Measurements from ENCODE around the gene ARHGEF16.

The ARHGEF16 gene

DNA sequence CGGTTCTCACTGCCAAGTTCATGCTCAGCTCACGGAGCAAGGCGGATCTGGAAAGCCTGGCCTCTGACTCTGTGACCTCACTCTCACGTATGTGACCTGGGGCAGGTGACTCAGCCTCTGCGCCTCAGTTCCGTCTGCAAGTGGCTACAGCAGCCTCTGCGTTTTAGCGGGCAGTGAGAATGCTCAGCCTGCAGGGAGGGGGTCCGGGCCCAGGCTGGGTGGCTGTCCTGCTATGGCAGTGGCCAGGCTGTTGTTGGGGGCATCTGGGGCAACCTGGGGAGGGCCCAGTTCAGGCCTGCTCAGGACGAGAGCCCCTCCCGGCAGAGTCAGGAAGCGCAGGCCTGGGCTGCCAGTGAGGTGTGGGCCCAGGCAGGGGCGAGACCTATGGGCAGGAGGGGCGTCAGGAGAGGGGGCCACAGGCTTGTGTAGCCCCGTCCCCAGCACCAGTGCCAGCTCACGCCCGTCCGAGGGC, 27.9 kb downstream of the ARHGEF16 start:
- DNase-seq (ENCODE audit: low spot score): peak; percentile 43

DNA sequence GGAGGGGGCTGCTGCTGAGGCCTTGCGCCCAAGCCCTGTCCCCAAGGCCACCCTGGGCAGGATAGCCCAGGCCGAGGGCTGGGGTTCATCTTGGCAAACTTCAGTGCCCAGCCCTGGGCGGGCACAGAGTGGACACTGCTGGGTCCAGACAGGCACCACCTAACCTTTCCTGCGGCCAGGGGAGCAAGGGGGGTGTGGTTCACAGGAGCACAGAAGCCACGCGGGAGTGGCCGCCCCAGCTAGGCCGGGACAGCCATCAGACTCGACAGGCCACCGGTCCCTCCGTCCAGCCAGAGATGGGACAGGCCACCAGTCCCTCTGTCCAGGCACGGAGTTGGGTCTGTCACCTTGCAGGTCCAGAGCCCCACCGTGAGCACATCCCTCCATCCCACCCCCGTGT, 28.9 kb downstream of the ARHGEF16 start:
- no peak for DNase-seq (ENCODE audit: low spot score)

DNA sequence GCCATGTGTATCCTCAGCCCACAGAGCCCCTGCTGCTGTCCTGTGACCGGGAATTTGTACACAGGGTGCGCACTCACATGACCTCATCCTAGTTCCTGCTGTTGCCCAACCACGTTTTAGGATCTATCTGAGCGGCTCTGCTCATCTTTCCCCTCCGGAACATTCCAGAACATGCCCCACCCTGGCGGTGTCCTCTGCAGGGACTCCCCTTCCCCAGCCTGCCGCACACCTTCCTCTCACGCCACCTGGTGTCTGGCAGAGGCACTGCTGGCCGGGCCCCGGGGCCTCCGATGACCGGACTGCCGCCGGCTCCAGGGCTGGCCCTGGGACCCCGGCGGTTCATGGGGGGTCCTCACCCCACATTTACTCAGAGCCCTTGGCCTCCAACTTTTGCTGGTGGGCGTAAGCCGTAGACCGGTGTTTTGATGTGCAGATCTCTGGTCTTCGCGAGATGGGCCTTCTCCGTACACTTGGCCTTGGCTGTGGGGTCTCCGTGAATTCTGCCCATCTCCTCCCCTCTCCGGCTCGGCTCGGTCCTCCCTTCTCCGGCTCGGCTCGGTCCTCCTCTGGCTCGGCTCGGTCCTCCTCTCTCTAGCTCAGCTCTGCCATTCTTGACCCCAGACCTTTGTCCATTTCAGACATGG, 29.5 kb downstream of the ARHGEF16 start:
- DNase-seq (ENCODE audit: low spot score): peak; percentile 50

DNA sequence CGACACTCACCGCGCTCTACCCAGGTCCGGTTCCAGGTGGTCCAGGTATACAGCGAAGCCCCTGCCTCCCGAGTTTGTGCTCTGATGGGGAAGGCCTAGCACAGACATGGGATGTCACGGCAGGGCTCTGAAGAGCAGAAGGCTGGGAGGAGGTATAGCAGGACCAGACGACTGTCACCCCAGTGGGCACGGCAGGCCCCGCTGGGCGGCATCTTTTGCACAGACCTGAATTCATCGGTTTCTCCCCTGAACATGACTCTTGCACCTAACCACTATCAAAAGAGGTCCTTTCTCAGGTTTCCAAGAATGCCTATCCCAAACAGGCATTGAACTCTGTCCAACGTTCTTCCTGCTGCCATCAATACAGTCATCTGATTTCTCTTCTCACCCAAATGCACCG, 30.6 kb downstream of the ARHGEF16 start:
- DNase-seq (ENCODE audit: low spot score): no peak

DNA sequence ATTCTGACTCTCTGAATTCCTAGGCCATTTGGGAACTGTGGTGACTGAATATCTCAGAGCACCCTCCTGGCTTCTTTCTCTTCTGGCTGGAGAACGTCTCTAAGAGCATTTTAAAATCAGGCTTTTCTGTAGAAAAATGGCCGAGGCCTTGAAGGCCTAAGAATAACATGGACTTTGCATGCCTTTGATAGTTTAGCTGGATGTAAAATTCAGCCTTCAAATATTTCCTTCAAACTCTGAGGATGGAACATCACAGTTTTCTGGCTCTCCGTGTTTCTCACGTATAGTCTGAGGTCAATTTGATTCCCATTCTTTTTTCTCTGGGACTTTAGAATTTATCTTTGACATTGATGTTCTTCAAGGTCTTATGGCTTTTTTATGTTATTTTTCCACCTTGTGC, 34.0 kb downstream of the ARHGEF16 start:
- DNase-seq (ENCODE audit: low spot score): no peak

DNA sequence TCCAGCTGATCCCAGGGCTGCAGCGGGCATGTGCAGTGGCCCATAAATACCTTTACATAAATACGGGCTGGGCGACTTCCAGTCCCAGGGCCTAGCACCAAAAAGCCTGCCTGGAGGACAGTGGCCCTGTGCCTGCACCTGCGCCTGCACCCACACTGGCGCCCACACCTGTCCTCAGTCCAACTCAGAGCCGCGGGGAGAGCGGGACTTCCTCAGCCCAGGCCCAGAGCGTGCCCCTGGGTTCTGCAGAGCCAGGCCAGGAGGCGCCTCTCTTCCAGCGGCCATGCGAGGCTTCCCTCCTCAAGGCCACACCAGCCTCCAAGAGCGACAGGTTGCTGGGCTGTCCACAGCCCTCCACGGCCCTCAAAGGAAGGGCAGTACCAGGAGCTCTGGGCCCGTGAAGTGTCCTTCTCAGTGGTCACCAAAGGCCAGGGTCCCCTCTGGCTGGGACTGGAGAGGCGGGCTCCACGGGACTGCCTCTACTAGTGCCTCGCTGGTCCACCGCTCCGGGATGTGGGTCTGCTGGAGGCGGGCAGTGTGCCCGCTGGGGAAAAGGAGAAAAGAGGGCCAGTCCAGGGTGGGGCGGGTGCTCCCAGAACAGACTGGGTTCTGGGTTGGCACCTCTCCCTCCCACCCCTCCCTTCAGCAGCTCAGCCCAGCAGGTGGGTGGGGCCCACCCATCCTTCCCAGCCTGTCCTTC, 35.7 kb downstream of the ARHGEF16 start:
- no peak for DNase-seq (ENCODE audit: low spot score)

DNA sequence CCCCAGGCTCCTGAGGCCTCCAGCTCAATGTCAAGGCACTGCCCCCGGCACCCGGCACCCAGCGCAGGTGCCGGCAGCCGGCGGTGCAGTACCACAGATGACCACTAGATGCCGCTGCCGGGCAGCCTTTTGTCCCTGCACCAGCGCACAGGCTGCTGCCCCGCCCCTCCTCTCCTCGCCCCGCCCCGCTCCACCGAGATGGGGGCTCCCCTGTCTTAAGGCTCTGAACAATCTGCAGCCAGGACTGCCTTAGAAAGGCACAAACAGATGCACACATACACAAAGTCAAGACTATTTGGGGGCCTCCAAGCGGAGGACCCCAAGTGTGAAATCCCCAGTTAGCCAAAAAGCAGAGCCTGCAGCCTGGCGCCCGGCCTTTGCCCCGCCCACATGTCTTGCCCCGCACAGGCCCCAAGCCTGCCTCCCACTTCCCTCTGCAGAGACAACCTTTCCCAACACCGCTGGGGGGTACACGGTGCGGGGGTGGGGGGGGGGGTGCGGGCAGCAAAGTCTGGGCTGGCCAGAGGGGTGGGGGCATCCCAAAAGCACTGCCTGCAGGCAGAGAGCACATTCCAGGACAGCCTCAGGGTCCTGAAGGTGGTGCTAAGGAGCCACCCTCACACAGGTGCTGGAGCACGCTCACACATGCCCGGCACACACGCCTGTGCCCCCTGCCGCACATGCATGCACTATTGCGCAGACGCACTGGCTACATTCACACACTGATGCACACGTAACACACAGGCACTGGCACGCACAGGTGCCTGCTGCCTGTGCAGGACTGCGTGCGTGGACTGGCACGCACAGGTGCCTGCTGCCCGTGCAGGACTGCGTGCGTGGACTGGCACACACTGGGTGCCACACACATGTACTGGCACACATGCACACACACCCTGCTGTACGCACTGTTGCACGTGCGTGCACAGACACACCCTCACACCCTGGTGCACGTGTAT, 37.1 kb downstream of the ARHGEF16 start:
- peak; percentile 86 for DNase-seq (ENCODE audit: low spot score)

DNA sequence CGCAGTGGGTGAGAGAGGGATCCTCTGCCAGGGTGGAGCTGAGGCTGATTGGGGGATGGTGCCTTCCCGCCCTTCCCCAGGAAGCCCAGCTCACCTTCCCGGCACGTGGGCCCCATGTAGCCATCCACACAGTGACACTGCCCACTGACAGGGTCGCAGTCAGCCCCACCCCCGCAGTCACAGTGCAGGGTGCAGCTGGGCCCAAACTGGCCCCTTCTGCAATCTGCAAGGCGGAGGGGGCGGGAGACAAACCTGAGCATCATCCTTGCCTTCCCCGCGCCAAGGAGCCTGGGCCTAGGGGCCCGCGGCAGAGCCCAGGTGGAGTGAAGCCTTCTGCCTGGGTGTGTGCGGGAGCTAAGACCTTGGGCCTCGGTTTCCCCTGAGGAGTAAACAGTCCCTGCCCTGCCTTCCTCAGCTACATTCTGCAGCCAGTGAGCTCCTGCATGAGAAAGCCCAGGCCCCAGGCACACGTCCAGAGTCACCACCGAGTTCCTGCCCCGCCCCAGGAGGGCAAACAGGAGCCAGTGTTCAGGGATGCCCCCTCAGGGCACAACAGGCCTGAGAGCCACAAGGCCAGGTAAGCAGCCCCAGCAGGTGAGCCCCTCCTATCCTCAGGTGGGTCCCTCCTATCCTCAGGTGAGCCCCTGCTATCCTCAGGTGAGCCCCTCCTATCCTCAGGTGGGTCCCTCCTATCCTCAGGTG, 38.2 kb downstream of the ARHGEF16 start:
- DNase-seq (ENCODE audit: low spot score): no peak

DNA sequence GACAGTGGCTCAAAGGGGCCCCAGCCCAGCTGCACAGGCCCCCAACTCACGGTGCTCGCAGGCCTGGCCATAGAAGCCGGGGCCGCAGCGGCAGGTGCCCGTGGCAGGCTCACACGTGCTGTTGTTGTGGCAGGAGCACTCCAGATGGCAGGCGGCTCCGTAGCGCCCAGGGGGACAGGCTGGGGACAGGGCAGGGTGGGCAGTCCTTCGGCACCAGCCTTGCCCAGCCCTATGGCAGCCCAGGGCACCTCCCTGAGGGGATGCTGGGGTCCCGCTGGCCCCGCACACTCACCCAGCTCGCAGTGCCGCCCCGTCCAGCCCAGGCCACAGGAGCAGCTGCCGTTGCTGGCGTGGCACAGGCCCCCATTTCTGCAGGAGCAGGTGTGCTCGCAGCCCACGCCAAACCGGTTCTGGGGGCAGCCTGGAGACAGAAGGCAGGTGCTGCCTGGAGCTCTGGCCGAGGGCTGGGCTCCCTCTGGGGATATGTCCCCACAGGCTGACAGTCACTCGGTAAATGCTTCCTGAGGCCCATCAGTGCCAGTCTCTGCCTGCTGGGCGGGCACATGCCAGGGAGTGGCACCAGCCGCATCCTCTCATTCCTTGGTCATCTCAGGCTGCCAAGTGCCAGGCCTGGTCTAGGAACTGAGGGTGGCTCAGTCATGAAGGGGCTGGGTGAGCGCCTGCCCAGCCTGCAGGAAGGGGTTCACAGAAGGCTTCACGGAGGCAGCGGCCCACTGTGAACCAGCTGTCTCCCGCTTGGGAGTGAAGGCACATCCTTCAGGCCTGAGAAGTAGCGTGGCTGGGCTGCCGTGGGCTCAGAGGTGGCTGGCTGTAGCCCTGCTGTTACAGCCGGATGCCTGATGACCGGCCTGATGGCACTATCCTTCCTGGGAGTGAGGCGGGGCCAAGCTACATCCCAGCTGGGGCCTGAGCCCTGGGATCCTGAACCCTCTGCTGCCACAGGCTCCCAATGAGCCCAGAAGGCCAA, 40.1 kb downstream of the ARHGEF16 start:
- DNase-seq (ENCODE audit: low spot score): no peak

DNA sequence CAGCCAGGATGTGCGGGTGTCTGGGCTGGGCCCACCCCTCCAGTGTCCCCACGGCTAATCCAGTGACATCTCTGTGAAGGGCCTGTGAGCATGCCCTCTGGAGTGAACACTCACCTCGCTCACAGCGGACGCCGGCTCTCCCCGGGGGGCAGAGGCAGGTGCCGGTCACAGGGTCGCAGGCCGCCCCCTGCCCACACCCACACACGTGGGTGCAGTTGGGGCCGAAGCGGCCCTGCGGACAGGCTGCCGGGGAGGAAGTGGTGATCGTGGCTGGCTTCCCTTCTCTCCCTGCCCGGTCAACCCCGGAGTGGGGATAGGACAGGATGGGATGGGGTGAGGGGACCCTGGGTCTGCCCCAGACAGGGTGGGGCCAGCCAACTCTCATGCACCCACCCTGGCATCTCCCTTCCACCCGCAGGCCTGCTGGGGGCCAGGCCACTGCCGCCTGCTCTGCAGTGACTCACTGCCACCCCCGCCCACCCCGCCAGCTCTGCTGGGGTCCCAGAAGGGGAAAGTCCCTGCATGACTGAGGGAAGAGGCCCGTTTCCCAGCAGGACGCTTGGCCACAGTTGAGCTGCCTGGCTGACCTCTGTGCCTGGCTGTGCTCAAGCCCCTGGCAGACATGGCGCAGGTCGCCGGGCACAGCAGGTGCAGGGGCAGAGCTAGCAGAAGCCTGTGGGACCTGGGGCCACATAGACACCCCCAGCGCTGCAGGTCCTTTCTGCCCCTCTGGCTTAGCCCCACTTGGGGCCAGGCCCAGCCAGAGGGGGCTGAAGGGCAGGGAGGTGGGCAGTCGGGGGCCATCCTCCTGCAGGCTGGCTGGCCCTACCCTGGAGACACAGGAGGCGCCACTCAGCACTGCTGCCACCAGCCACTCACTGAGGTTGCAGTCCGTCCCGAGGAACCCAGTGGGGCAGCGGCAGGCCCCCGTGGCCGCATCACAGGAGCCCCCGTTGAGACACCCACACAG, 41.6 kb downstream of the ARHGEF16 start:
- no peak for DNase-seq (ENCODE audit: low spot score)

DNA sequence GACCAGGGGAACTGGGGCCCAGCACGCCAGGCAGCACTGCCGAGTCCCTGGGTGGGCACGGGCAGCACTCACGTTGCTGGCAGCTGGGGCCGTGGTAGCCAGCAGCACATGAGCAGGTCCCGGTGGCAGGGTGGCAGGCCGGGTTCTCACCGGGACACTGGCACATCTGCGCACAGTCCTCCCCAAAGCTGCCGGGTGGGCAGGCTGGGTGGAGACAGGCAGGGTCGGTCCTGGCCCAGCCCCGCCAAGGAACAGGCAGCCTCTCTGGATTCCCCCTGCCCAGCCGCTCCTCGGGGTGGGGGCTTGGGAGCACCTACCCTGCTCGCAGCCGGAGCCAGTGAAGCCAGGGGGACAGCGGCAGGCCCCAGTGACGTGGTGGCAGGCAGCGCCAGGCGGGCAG, 42.5 kb downstream of the ARHGEF16 start:
- DNase-seq (ENCODE audit: low spot score): no peak

DNA sequence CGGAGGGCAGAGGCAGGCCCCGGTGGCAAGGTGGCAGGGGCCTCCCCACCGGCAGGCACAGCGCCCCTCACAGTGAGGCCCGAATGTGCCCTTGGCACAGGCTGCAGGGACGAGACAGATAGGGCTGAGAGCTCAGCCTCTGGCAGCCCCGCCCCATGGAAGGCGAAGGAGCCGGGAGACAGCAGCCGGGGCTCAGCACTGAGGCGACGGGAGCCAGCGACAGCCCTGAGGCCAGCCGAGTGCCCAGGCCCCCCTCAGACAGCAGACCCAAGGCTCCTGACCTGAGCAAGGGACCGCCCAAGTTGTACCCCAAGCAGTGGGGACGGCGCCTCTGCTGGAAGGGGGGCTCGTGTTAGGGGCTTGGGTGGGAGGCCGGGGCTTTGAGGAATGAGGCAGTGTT, 43.1 kb downstream of the ARHGEF16 start:
- DNase-seq (ENCODE audit: low spot score): no peak

DNA sequence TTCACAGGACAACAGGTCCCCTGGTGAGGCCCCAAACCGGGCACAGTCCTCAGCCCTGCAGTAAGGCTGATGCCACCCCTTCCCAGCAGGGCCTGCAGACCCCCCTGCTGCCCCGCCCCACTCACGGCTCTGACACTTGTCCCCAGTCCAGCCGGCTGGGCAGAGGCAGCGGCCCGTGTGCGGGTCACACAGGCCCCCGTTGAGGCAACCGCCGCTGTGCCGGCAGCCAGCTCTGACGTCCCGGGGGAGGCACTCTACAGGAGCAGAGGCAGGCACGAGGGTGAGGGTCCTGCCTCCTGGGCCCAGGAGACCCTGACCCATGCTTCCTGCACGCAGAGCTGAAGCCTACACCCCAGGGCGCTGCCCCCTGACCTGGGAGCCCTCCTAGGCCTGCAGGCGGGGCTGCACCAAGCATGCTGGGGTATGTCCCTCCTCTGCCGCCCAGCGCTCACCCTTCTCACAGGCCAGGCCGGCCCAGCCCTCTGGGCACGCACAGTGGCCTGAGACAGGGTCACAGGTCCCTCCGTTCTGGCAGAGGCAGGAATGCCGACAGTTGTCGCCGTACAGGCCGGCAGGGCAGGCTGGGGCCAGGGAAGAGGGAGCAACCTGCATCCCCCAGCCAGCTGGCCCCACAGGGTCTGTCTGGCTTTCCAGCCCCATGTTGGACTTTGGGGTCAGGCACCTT, 43.9 kb downstream of the ARHGEF16 start:
- DNase-seq (ENCODE audit: low spot score): no peak

DNA sequence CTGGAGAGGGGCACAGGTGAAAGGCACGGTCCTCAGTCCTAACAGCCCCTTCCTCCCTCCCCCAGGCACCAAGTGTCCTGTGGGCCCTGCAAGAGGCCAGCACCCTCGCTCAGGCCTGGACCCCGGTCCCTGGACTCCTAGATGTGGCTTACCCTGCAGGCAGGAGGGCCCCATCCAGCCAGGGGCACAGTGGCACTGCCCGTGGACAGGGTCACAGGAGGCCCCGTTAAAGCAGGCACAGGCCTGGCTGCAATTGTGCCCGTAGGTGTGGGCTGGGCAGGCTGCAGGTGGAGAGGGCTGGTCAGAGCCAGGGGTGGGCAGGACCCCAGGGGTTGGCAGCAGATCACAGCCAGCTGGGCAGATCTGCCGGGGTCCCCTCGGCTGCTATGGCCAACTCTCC, 44.5 kb downstream of the ARHGEF16 start:
- no peak for DNase-seq (ENCODE audit: low spot score)

DNA sequence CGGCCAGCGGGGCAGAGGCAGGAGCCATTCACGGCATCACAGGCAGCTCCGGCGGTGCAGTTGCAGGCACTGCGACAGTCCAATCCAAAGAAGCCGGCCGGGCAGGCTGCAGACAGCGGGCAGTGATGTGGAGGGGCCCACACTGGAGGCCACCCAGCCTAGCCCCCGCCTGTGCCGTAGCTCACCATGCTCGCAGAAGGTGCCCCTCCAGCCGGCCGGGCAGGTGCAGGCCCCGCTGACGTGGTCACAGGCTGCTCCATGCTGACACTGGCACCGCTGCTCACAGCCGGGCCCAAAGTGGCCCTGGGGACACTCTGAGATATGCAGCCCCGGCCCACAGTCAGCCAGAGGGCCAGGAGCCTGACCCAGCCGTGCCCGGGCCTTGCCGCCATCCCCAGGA, 45.1 kb downstream of the ARHGEF16 start:
- DNase-seq (ENCODE audit: low spot score): no peak

DNA sequence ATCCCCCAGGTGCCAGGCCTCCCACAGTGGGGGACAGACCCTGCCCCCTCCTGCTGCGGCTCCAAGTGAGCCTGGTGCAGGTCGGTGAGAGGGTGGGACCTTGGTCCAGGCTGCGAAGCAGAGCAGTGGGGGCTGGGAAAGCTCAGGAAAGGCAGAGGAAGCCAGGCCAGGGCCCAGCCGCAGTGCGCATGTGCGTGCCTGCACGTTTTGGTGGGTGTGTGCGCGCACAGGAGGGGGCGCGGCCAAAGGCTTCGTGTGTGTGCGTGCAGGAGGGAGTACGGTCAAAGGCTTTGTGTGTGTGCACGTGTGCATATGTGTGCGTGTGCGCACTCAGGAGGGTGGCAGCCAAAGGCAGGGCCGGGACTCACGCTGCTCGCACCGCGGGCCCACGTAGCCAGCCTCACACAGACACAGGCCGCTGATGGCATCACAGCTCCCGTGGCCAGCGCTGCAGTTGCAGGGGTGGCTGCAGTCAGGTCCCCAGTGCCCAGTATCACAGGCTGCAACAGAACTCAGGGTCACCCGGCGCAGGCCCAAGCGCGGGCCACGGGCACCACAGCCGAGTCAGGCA, 45.9 kb downstream of the ARHGEF16 start:
- DNase-seq (ENCODE audit: low spot score): no peak

DNA sequence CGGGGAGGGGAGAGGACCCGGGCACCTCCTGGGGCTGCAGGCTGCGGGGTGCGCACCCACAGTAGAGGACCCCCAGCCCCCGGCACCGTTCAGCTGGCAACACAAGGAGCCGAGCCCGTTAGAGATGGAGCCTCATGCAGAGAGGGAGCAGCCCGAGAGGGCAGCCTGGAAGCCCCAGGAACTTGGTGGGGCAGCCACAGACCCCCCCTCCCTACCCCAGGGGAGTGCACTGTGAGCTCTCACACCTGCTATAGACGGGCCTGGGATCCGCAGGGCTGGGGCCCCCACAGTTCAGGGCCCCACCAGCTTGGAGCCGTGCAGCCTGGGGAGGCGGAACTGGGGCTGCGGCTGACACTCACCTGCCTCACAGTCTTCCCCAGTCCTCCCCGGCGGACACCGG, 47.0 kb downstream of the ARHGEF16 start:
- no peak for DNase-seq (ENCODE audit: low spot score)

DNA sequence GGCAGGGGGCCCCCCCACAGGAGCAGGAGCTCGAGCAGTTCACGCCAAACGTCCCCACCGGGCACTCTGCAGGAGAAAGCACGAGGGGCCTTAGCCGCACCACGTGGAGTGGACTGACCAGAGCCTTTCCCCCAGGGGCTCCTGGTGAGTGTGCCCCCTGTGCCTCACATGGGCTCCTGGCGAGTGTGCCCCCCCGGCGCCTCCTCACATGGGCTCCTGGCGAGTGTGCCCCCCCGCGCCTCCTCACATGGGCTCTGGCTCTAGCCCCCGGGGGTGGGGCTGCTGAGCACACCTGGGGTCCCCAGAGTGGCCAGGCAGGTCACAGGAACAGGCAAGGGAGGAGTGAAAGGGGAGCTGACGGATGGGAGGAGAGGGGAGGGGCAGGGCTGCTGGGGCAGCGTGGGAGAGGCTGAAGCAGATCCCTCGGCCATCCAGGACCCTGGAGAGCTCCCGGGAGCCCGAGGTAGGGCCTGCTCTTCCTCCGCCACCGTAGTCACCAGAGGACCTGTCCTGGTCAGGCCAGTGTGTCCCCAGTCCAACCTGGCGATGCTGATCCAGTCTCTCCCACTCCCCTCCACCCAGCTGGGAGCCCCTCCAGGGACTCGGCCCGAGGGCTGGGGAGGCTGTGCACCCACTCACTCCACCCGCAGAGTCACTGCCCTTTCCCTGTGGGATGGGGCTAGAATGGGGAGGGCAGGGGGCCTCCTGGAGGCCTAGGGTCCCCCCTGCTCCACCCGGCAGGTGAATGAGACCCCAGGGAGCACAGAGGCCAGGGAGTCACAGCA, 47.6 kb downstream of the ARHGEF16 start:
- peak; percentile 33 for DNase-seq (ENCODE audit: low spot score)

All from AG08395 (cell line).